Calu3 (cell line): ENCODE measurements around the gene BACE2. TPM values are rescaled to one million over a fixed set of nuclear protein-coding genes. Genes with fewer than 3 reads are reported as not detected.

Experiments used
- BruUV-seq: library from RNA; stranded (reverse); fragments of 400-500 nt; replicated peaks from 2 replicates; lab custom pipeline; 2021; lab: Mats Ljungman, UMichigan
- CTCF ChIA-PET: fragments of 300-600 bp; sonication (Branson Sonifier 250); formaldehyde crosslinking; loops from one replicate; lab custom pipeline; 2022; ENCODE audit warnings: antibody characterized with exemption; lab: Charles Lee
- DNase-seq: peaks from one replicate; pipeline ENCODE4 v3.0.0; 2022
- H3K27ac Mint-ChIP-seq: one replicate; pipeline ENCODE4 v1.8.0; 2022; ENCODE audit warnings: mixed read lengths; ENCODE audit not compliant: unreplicated experiment
- H3K27me3 Mint-ChIP-seq: one replicate; pipeline ENCODE4 v1.8.0; 2022; ENCODE audit warnings: mixed read lengths; ENCODE audit not compliant: unreplicated experiment
- H3K36me3 Mint-ChIP-seq: one replicate; pipeline ENCODE4 v1.8.0; 2022; ENCODE audit warnings: mild to moderate bottlenecking, moderate library complexity, mixed read lengths; ENCODE audit not compliant: insufficient read depth, unreplicated experiment
- H3K4me1 Mint-ChIP-seq: one replicate; pipeline ENCODE4 v1.8.0; 2022; ENCODE audit warnings: mild to moderate bottlenecking, low read depth, mixed read lengths; ENCODE audit not compliant: unreplicated experiment
- H3K4me3 Mint-ChIP-seq: one replicate; pipeline ENCODE4 v1.8.0; 2022; ENCODE audit warnings: mild to moderate bottlenecking, low read depth, moderate library complexity, mixed read lengths; ENCODE audit not compliant: unreplicated experiment
- H3K9me3 Mint-ChIP-seq: one replicate; pipeline ENCODE4 v1.8.0; 2022; ENCODE audit warnings: low read depth, mixed read lengths; ENCODE audit not compliant: unreplicated experiment
- intact Hi-C: fragments of 100-400 bp; cut with micrococcal nuclease; formaldehyde crosslinking; loops from one replicate; pipeline ENCODE4 v1.10.0; 2022; ENCODE audit not compliant: unreplicated experiment
- total RNA-seq: library from RNA; stranded (reverse); gene quantifications from 2 replicates; pipeline ENCODE4 v1.2.3, GENCODE V29; 2022
- TF ChIP-seq, protein P1 (sequence below): fragments of 200-600 bp; IDR thresholded peaks from one replicate; pipeline ENCODE4 v1.8.0; 2022; ENCODE audit warnings: antibody characterized with exemption; ENCODE audit not compliant: unreplicated experiment

The BACE2 gene
- total RNA-seq, 1 experiment from 2014 or later, result 59.0 TPM

DNA sequence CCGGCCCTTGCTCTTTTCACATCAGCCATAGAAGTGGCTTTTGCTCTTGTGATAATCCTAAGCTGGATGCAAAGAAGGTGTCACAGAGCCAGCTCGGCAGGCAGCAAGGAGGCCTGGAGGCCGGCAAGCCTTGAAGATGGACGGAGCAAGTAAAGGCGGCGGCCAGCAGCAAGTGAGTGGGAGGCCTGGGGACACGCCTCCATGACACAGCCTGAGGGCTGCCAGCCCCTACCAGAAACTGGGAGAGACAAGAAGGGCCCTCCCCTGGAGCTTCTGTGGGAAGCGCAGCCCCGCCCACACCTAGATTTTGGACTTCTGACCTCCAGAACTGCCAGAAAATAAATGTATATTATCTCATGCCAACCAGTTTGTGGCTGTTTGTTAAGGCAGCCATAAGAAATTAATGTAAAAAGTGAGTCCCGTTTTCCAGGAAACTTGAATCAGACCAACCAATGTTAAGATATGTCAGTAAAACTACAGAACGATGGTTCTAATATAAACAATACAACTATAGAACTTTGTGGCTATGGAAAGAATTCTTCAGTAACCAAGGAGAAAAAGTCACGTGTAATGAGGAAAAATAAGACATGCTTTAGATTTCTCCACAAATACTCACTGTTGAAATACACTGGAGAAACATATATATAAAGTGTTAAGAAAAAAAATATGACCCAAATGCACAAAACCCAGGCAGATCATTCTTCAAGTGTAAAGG, 49.9 kb downstream of the BACE2 start:
- CTCF ChIA-PET, result interaction anchor here (0.7 kb wide), 1 partner anchor 48 kb away, joined by 6 read pairs; no protein-coding TSS in a partner anchor
- peak overlapping the region; percentile 45 for H3K27ac Mint-ChIP-seq
- H3K4me1 Mint-ChIP-seq, result peaks cover 49% of the 10 kb centered on the region
- H3K36me3 Mint-ChIP-seq, result peaks cover 23% of the 10 kb centered on the region
- no peaks in the 10 kb centered on the region for H3K9me3 Mint-ChIP-seq
- intact Hi-C loops, result loop anchor here (2.0 kb wide), 1 partner anchor 47 kb away; no protein-coding TSS in a partner anchor
- peak; percentile 53 for DNase-seq
- TF ChIP-seq, protein P1, sequence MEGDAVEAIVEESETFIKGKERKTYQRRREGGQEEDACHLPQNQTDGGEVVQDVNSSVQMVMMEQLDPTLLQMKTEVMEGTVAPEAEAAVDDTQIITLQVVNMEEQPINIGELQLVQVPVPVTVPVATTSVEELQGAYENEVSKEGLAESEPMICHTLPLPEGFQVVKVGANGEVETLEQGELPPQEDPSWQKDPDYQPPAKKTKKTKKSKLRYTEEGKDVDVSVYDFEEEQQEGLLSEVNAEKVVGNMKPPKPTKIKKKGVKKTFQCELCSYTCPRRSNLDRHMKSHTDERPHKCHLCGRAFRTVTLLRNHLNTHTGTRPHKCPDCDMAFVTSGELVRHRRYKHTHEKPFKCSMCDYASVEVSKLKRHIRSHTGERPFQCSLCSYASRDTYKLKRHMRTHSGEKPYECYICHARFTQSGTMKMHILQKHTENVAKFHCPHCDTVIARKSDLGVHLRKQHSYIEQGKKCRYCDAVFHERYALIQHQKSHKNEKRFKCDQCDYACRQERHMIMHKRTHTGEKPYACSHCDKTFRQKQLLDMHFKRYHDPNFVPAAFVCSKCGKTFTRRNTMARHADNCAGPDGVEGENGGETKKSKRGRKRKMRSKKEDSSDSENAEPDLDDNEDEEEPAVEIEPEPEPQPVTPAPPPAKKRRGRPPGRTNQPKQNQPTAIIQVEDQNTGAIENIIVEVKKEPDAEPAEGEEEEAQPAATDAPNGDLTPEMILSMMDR, result no peak
- no peaks in the 10 kb centered on the region for H3K27me3 Mint-ChIP-seq
- peak overlapping the region; percentile 43 for H3K4me3 Mint-ChIP-seq
- BruUV-seq, result no TSS peak

DNA sequence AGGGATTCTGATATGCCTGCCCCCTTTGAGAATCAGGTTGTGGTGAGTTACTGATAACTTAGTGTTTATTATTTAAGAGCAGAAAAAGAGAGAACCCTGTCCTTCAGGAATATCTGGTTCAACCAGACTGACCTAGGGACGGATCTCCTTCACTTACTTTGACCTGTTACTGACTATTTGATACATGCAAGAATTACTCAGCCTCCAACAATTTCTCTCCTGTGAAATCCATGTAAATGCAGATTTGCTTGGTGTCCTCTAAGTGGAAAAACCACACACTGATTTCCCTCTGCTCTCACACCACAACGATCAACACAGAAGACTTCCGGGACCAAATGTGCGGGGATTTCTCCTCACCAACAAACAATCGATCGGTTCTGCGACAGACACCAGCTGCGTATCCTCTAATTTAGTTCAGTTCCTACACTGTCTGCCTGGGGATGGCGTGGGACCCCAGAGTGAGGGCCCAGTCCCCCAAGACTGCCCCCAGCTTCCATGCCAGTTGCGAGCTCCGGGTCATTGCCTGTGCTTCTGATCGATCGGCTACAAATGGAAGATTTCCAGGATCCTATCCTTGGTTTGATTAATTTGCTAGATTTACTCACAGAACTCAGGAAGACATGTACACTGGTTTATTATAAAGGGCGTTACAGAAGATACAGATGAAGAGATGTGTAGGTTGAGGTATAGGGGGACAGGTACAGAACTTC, 51.7 kb downstream of the BACE2 start:
- intact Hi-C loops, result loop anchor here (2.0 kb wide), 1 partner anchor 49 kb away; no protein-coding TSS in a partner anchor
- H3K4me3 Mint-ChIP-seq, result peak overlapping the region; percentile 54
- BruUV-seq, result no TSS peak
- DNase-seq, result peak; percentile 42
- TF ChIP-seq, protein P1, result no peak
- peaks cover 48% of the 10 kb centered on the region for H3K4me1 Mint-ChIP-seq
- H3K27ac Mint-ChIP-seq, result peak overlapping the region; percentile 94
- H3K9me3 Mint-ChIP-seq, result no peaks in the 10 kb centered on the region
- no peaks in the 10 kb centered on the region for H3K27me3 Mint-ChIP-seq
- CTCF ChIA-PET, result no interaction called here
- peaks cover 23% of the 10 kb centered on the region for H3K36me3 Mint-ChIP-seq

DNA sequence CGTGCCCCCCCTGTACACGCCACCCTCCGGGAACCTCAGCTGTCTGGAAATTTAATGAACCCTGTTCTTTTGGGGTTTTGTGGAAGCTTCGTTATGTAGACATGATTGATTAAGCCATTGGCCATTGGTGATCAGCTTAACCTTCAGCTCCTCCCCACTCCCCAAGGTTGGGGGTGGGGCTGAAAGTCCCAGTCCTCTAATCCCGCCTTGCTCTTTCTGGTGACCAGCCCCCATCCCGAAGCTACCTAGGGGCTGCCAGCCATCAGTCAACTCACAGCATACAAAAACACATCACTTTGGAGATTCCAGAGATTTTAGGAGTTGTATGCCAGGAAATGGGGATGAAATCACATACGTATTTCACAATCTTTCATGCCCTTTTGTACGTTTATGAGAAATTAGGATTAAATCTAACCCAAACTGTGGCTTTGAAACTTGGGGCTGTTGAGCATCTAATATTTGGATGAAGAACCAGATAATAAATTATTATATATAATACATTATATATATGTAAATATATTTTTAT, 52.3 kb downstream of the BACE2 start:
- TF ChIP-seq, protein P1, result no peak
- DNase-seq, result no peak
- peaks cover 23% of the 10 kb centered on the region for H3K36me3 Mint-ChIP-seq
- H3K9me3 Mint-ChIP-seq, result no peaks in the 10 kb centered on the region
- H3K4me1 Mint-ChIP-seq, result peaks cover 43% of the 10 kb centered on the region
- H3K27ac Mint-ChIP-seq, result peak overlapping the region; percentile 94
- no peaks in the 10 kb centered on the region for H3K27me3 Mint-ChIP-seq
- intact Hi-C loops, result no loop called here
- H3K4me3 Mint-ChIP-seq, result peak overlapping the region; percentile 54
- BruUV-seq, result no TSS peak
- CTCF ChIA-PET, result no interaction called here

DNA sequence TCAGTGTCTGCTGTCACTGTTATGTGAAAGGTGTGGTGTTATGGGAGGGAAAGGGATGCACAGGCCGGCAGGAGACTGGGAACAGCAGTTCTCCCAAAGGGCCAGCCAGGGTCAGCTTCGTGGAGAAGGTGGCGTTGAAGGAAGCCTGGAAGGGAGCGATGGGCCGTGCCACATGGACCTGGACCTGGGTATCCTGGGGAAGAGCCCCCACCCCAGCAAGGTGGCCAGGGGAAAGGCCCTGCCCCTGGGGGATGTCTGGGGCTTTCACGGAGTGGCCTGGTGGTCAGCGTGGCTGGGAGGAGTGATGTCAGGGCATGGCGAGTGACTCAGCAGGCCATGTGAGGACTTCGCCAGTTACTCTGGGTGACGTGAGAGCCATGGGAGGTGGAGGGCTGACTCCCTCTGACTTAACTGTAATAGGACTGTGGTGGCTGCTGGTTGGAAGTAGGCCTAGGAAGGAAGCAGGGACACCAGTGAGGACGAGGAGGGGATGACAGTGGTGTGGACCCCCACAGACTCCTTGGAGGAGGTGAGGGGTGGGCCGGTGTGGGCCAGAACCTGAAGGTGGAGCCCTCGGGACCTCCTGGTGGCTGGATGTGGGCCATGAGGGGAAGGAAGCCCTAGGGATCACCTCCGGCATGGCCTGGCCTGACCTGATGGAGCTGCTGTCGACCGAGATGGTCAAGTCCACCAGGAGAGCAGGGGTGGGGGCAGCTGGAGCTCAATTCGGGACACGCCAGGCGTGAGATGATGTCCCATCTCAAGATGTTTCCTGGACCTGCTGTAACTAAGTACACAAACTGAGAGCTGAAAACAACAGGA, 54.5 kb downstream of the BACE2 start:
- BruUV-seq, result no TSS peak
- no peaks in the 10 kb centered on the region for H3K9me3 Mint-ChIP-seq
- CTCF ChIA-PET, result interaction anchor here (0.7 kb wide), 1 partner anchor 305 kb away, joined by 6 read pairs; no protein-coding TSS in a partner anchor
- TF ChIP-seq, protein P1, result no peak
- intact Hi-C loops, result no loop called here
- no peaks in the 10 kb centered on the region for H3K27me3 Mint-ChIP-seq
- peaks cover 25% of the 10 kb centered on the region for H3K4me1 Mint-ChIP-seq
- H3K4me3 Mint-ChIP-seq, result no peak overlapping the region
- no peak overlapping the region for H3K27ac Mint-ChIP-seq
- no peak for DNase-seq
- peaks cover 23% of the 10 kb centered on the region for H3K36me3 Mint-ChIP-seq
